GM18508 (cell line): Measurements from ENCODE around the gene MEMO1.
"Not testable (repeated sequence)": the region's sequence is repeated elsewhere in the genome, so short reads cannot be mapped to it uniquely, and the experiment has no call there.

Experiments
- ATAC-seq: cut with Tn5 transposase; IDR thresholded peaks from one replicate; pipeline ENCODE4 v1.9.1; 2021; ENCODE audit warnings: moderate number of reproducible peaks; ENCODE audit not compliant: insufficient read depth, unreplicated experiment

MEMO1 gene

GRCh38 chr2:31922542-31923408 is 88.0 kb downstream of the MEMO1 start:
- ATAC-seq, result peak; percentile 59

- no peak for ATAC-seq
Observed at GRCh38 chr2:31920962-31921361, 89.8 kb downstream of the MEMO1 start.

- no peak for ATAC-seq
Observed at GRCh38 chr2:31919499-31919898, 91.3 kb downstream of the MEMO1 start.

GRCh38 chr2:31909661-31910060 is 101.1 kb downstream of the MEMO1 start:
- ATAC-seq, result no peak

- ATAC-seq, result not testable (repeated sequence)
Observed at GRCh38 chr2:31907491-31907890, 103.3 kb downstream of the MEMO1 start.

GRCh38 chr2:31903109-31903780 is 107.6 kb downstream of the MEMO1 start:
- ATAC-seq, result no peak

GRCh38 chr2:31901900-31902299 is 108.9 kb downstream of the MEMO1 start:
- no peak for ATAC-seq

GRCh38 chr2:31900156-31900555 is 110.7 kb downstream of the MEMO1 start:
- ATAC-seq, result not testable (repeated sequence)

GRCh38 chr2:31898346-31898745 is 112.5 kb downstream of the MEMO1 start:
- ATAC-seq, result not testable (repeated sequence)

GRCh38 chr2:31897340-31897739 is 113.5 kb downstream of the MEMO1 start:
- not testable (repeated sequence) for ATAC-seq

GRCh38 chr2:31896293-31896692 is 114.5 kb downstream of the MEMO1 start:
- ATAC-seq, result no peak

- no peak for ATAC-seq
Observed at GRCh38 chr2:31894656-31895055, 116.2 kb downstream of the MEMO1 start.

- ATAC-seq, result no peak
Observed at GRCh38 chr2:31893094-31893493, 117.7 kb downstream of the MEMO1 start.

GRCh38 chr2:31889044-31889443 is 121.8 kb downstream of the MEMO1 start:
- ATAC-seq, result no peak

GRCh38 chr2:31888550-31888949 is 122.3 kb downstream of the MEMO1 start:
- no peak for ATAC-seq

GRCh38 chr2:31886700-31887099 is 124.1 kb downstream of the MEMO1 start:
- ATAC-seq, result no peak

GRCh38 chr2:31877008-31877407 is 133.8 kb downstream of the MEMO1 start:
- no peak for ATAC-seq

- no peak for ATAC-seq
Observed at GRCh38 chr2:31874071-31874470, 136.7 kb downstream of the MEMO1 start.

GRCh38 chr2:31865215-31865614 is 145.6 kb downstream of the MEMO1 start:
- no peak for ATAC-seq

- no peak for ATAC-seq
Observed at GRCh38 chr2:31863867-31864266, 146.9 kb downstream of the MEMO1 start.

- not testable (repeated sequence) for ATAC-seq
Observed at GRCh38 chr2:31863015-31863656, 147.7 kb downstream of the MEMO1 start.
